Transverse colon (tissue), 4 donors: ENCODE measurements around the gene WNK2. TPM values are rescaled to one million over a fixed set of nuclear protein-coding genes. Genes with fewer than 3 reads are reported as not detected.
A peak's percentile ranks its signal among the peaks of the same experiment; 100 is the strongest.

Experiments
- DNase-seq: peaks from one replicate; pipeline ENCODE4 v3.0.0-alpha.2; 2019
- H3K27ac ChIP-seq, 4 donors: fragments of 200-600 bp; sonication (generic); 2 replicates each; pipeline ENCODE4 v1.5.1; 2016 to 2018; ENCODE audit warnings: inconsistent platforms in 4 of 4
- H3K27me3 ChIP-seq: fragments of 200-600 bp; sonication (generic); 2 replicates; pipeline ENCODE4 v1.5.1; 2017; ENCODE audit warnings: inconsistent platforms
- H3K36me3 ChIP-seq, 4 donors: fragments of 200-600 bp; sonication (generic); 2 replicates each; pipeline ENCODE4 v1.5.1; 2017 to 2019; ENCODE audit warnings: inconsistent platforms in 4 of 4
- H3K4me1 ChIP-seq, 4 donors: fragments of 200-600 bp; sonication (generic); 2 replicates each; pipeline ENCODE4 v1.5.1; 2017 to 2020; ENCODE audit warnings: inconsistent platforms in 4 of 4
- H3K4me3 ChIP-seq, 4 donors: fragments of 200-600 bp; sonication (generic); 1 replicate in 1 of 4; 2 replicates in 3 of 4; pipeline versions ENCODE4 v1.5.1 to v1.6.1; 2017 to 2019; ENCODE audit warnings: inconsistent platforms in 4 of 4
- H3K9me3 ChIP-seq, 2 donors: fragments of 200-600 bp; sonication (generic); 2 replicates each; pipeline ENCODE4 v1.5.1; 2017 to 2019; ENCODE audit warnings: inconsistent platforms in 2 of 2
- CTCF ChIP-seq, 5 experiments: fragments of 200-600 bp in 3 of 5; fragments of 450-650 bp in 2 of 5; sonication (generic) in 3 of 5; IDR thresholded peaks; 1 replicate in 2 of 5; 2 replicates in 3 of 5; pipeline ENCODE4 v1.5.1; 2016 to 2017; ENCODE audit warnings: antibody characterized with exemption in 5 of 5, inconsistent platforms in 3 of 5, mild to moderate bottlenecking in 2 of 5, moderate library complexity in 1 of 5
- EP300 ChIP-seq: sonication (generic); formaldehyde crosslinking; IDR thresholded peaks from one replicate; pipeline ENCODE4 v1.6.1; 2017; ENCODE audit warnings: antibody characterized with exemption, low read depth
- POLR2A ChIP-seq: fragments of 450-650 bp; IDR thresholded peaks from one replicate; pipeline ENCODE4 v1.6.1; 2016; ENCODE audit warnings: antibody characterized with exemption, mild to moderate bottlenecking, moderate library complexity
- POLR2AphosphoS5 ChIP-seq, 3 donors: sonication (generic); formaldehyde crosslinking; IDR thresholded peaks; one replicate each; pipeline ENCODE4 v1.6.1; 2016; ENCODE audit warnings: antibody characterized with exemption in 3 of 3
- WGBS, 2 donors: methylation state at CpG; one replicate each; pipeline ENCODE4 v1.1.5; 2018; ENCODE audit warnings: low coverage in 1 of 2; 5-methylcytosine and 5-hydroxymethylcytosine counted together
- in situ Hi-C, 4 donors: fragments of 200-750 bp; cut with MboI; loops; one replicate each; pipeline versions ENCODE4 v1.15.0 to v1.15.1; 2017; ENCODE audit warnings: low sequenced_read_pairs in 3 of 4, low pct_ligation_motif_present in 1 of 4, low pct_unique_long_range_greater_than_20kb in 1 of 4
- intact Hi-C: fragments of 100-400 bp; cut with DNase I; formaldehyde crosslinking; loops from one replicate; pipeline ENCODE4 v1.15.1; 2023; ENCODE audit warnings: low total_unique reads
- total RNA-seq, 4 donors: library from RNA; depleted of rRNA; stranded (reverse); fragments of >200 nt; gene quantifications; one replicate each; pipeline ENCODE4 v1.1.0, GENCODE V29; 2016

Gene WNK2
- total RNA-seq, 4 donors from 2014 or later = 133 to 618 (median 157) TPM

GRCh38 chr9:93226819-93227218 is 42.9 kb downstream of the WNK2 start:
- H3K36me3 ChIP-seq = no peaks in the 10 kb centered on the region
- TF ChIP-seq POLR2AphosphoS5 (IDR thresholded peaks at IDR 0.05) (peak; percentile 63 to 73 (median 68)), CTCF (IDR thresholded peaks at IDR 0.05) (no peak), EP300 (no peak), POLR2A (peak; percentile 16)
- H3K27ac ChIP-seq = peak overlapping the region; percentile 66 to 86 (median 79)
- H3K9me3 ChIP-seq = no peaks in the 10 kb centered on the region
- DNase-seq = peak; percentile 86
- WGBS, 2 donors = 51 to 72% methylated on average over 2 to 5 of the region's 5 CpGs
- in situ Hi-C loops = no loop called here
- intact Hi-C loops = no loop called here
- no peaks in the 10 kb centered on the region for H3K27me3 ChIP-seq
- H3K4me3 ChIP-seq = no peak overlapping the region
- peaks cover 38 to 92% (median 81%) of the 10 kb centered on the region in 4 donors for H3K4me1 ChIP-seq

GRCh38 chr9:93228030-93228429 is 44.1 kb downstream of the WNK2 start:
- Histone ChIP-seq H3K4me3 (no peak overlapping the region), H3K27me3 (no peaks in the 10 kb centered on the region), H3K36me3 (no peaks in the 10 kb centered on the region), H3K9me3 (no peaks in the 10 kb centered on the region), H3K27ac (peak overlapping the region; percentile 66 to 86 (median 79)), H3K4me1 (peaks cover 44 to 93% (median 82%) of the 10 kb centered on the region in 4 donors)
- WGBS, 2 donors = 63% methylated on average over 7 of the region's 7 CpGs; no CpG with 5 or more reads in 1 of the 2 donors
- DNase-seq = no peak
- in situ Hi-C loops (no loop called here), intact Hi-C loops (no loop called here)
- no peak for TF ChIP-seq POLR2A
- TF ChIP-seq CTCF (IDR thresholded peaks at IDR 0.05) = no peak
- no peak for TF ChIP-seq EP300
- TF ChIP-seq POLR2AphosphoS5 (IDR thresholded peaks at IDR 0.05) = no peak

GRCh38 chr9:93228453-93228852 is 44.5 kb downstream of the WNK2 start:
- TF ChIP-seq CTCF (IDR thresholded peaks at IDR 0.05) (no peak), EP300 (no peak), POLR2A (no peak), POLR2AphosphoS5 (IDR thresholded peaks at IDR 0.05) (no peak)
- Histone ChIP-seq H3K36me3 (no peaks in the 10 kb centered on the region), H3K9me3 (no peaks in the 10 kb centered on the region), H3K27ac (peak overlapping the region; percentile 66 to 86 (median 79)), H3K4me3 (no peak overlapping the region), H3K4me1 (peaks cover 40 to 88% (median 78%) of the 10 kb centered on the region in 4 donors), H3K27me3 (no peaks in the 10 kb centered on the region)
- DNase-seq = no peak
- intact Hi-C loops (no loop called here), in situ Hi-C loops (no loop called here)
- 71% methylated on average over 8 of the region's 8 CpGs; no CpG with 5 or more reads in 1 of the 2 donors for WGBS, 2 donors

- Histone ChIP-seq H3K4me3 (no peak overlapping the region), H3K27me3 (no peaks in the 10 kb centered on the region), H3K36me3 (no peaks in the 10 kb centered on the region), H3K4me1 (peaks cover 28 to 85% (median 77%) of the 10 kb centered on the region in 4 donors), H3K27ac (peak overlapping the region; percentile 69 to 86 (median 79)), H3K9me3 (no peaks in the 10 kb centered on the region)
- WGBS, 2 donors = 95 to 97% methylated on average over 4 to 12 of the region's 14 CpGs
- in situ Hi-C loops = no loop called here
- TF ChIP-seq EP300 = no peak
- TF ChIP-seq POLR2AphosphoS5 (IDR thresholded peaks at IDR 0.05) = no peak
- no peak for TF ChIP-seq CTCF (IDR thresholded peaks at IDR 0.05)
- no peak for TF ChIP-seq POLR2A
- intact Hi-C loops = no loop called here
- DNase-seq = no peak
Observed at GRCh38 chr9:93229636-93230035, 45.7 kb downstream of the WNK2 start.
